HG02973 (cell line): ENCODE measurements around the gene UGT1A9.
"Not testable (repeated sequence)": the region's sequence is repeated elsewhere in the genome, so short reads cannot be mapped to it uniquely, and the experiment has no call there.

Source experiments
- ATAC-seq: cut with Tn5 transposase; IDR thresholded peaks from one replicate; pipeline ENCODE4 v1.9.1; 2021; ENCODE audit warnings: moderate library complexity; ENCODE audit not compliant: unreplicated experiment

UGT1A9 gene

GRCh38 chr2:233679196-233679595 is 7.5 kb downstream of the UGT1A9 start:
- ATAC-seq, result no peak

- ATAC-seq, result no peak
Measured at GRCh38 chr2:233680361-233681045, 8.8 kb downstream of the UGT1A9 start.

GRCh38 chr2:233681521-233682099 is 9.9 kb downstream of the UGT1A9 start, which contains the start of gene UGT1A7:
TSS of gene UGT1A7 (plus strand) at chr2:233681901. CDS start at chr2:233681938, 37 bp downstream.
- ATAC-seq, result no peak

GRCh38 chr2:233684640-233685039 is 12.9 kb downstream of the UGT1A9 start:
- no peak for ATAC-seq

GRCh38 chr2:233686928-233687327 is 15.2 kb downstream of the UGT1A9 start:
- ATAC-seq, result no peak

- no peak for ATAC-seq
Measured at GRCh38 chr2:233688341-233688740, 16.6 kb downstream of the UGT1A9 start.

- ATAC-seq, result no peak
Measured at GRCh38 chr2:233689031-233689430, 17.3 kb downstream of the UGT1A9 start.

- ATAC-seq, result no peak
Measured at GRCh38 chr2:233689501-233689900, 17.8 kb downstream of the UGT1A9 start.

- ATAC-seq, result no peak
Measured at GRCh38 chr2:233690444-233690843, 18.7 kb downstream of the UGT1A9 start.

- ATAC-seq, result no peak
Measured at GRCh38 chr2:233691443-233692433, 20.0 kb downstream of the UGT1A9 start.

- ATAC-seq, result no peak
Measured at GRCh38 chr2:233692648-233693047, 20.9 kb downstream of the UGT1A9 start, which contains the start of gene UGT1A6. TSS of gene UGT1A6 (plus strand) at chr2:233692890. CDS start at chr2:233693005, 115 bp downstream.

GRCh38 chr2:233693963-233694362 is 22.3 kb downstream of the UGT1A9 start:
- ATAC-seq, result no peak

GRCh38 chr2:233698740-233699139 is 27.0 kb downstream of the UGT1A9 start:
- ATAC-seq, result no peak

- ATAC-seq, result no peak
Measured at GRCh38 chr2:233699424-233700027, 27.8 kb downstream of the UGT1A9 start.

- ATAC-seq, result no peak
Measured at GRCh38 chr2:233700028-233700635, 28.4 kb downstream of the UGT1A9 start.

- ATAC-seq, result not testable (repeated sequence)
Measured at GRCh38 chr2:233700842-233701241, 29.1 kb downstream of the UGT1A9 start.

- ATAC-seq, result no peak
Measured at GRCh38 chr2:233702238-233702637, 30.5 kb downstream of the UGT1A9 start.

- ATAC-seq, result no peak
Measured at GRCh38 chr2:233705911-233706506, 34.3 kb downstream of the UGT1A9 start.

- no peak for ATAC-seq
Measured at GRCh38 chr2:233706720-233707119, 35.0 kb downstream of the UGT1A9 start.
